ENCODE results near the gene NABP2.
"Not testable (repeated sequence)": the region's sequence is repeated elsewhere in the genome, so short reads cannot be mapped to it uniquely, and the experiment has no call there.

NABP2 gene

DNA sequence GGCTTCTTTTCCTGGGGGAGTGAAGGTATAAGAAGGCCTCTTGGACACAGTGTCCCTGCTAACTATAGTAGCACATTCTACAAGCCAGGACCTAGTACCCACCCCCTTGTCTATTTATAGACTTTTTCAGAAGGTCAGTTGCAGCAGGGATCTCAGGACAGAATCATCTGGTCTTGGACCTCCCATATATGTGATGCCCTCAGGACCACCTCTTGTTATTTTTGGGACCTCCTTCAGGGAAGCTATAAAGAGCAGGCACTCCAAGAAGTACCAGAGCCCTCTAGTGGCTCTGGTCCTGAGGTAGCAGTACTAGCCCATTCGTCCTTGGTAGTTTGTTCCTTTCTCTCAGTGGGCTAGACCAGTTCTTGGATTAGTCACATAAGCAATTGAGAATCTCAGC is 46.9 kb downstream of the NABP2 start:
- DNase-seq = no peak
- no peak overlapping the region for H3K9ac ChIP-seq (ENCODE audit: low read depth, low read length)
- no peak for ATAC-seq (ENCODE audit: insufficient read depth, low read depth)
- H3K36me3 ChIP-seq (ENCODE audit: insufficient read depth, low read length) = peaks cover 65% of the 10 kb centered on the region
- no peaks in the 10 kb centered on the region for H3K27me3 ChIP-seq (ENCODE audit: insufficient read depth, low read length, poor library complexity)
- H3K4me3 ChIP-seq (ENCODE audit: low read depth in 1 of 2, low read length in 2 of 2) = no peak overlapping the region
- TF ChIP-seq, protein P1, sequence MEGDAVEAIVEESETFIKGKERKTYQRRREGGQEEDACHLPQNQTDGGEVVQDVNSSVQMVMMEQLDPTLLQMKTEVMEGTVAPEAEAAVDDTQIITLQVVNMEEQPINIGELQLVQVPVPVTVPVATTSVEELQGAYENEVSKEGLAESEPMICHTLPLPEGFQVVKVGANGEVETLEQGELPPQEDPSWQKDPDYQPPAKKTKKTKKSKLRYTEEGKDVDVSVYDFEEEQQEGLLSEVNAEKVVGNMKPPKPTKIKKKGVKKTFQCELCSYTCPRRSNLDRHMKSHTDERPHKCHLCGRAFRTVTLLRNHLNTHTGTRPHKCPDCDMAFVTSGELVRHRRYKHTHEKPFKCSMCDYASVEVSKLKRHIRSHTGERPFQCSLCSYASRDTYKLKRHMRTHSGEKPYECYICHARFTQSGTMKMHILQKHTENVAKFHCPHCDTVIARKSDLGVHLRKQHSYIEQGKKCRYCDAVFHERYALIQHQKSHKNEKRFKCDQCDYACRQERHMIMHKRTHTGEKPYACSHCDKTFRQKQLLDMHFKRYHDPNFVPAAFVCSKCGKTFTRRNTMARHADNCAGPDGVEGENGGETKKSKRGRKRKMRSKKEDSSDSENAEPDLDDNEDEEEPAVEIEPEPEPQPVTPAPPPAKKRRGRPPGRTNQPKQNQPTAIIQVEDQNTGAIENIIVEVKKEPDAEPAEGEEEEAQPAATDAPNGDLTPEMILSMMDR (IDR thresholded peaks at IDR 0.05; ENCODE audit: borderline replicate concordance, extremely low read depth, low read length, poor library complexity, severe bottlenecking) = peak; percentile 50
- no peak for TF ChIP-seq EZH2 (IDR thresholded peaks at IDR 0.05; ENCODE audit: borderline replicate concordance, low read depth, low read length, severe bottlenecking)
- H4K20me1 ChIP-seq (ENCODE audit: insufficient read depth, low read length) = no peaks in the 10 kb centered on the region
- no peak overlapping the region for H2AFZ ChIP-seq (ENCODE audit: low read depth, low read length)
- H3K4me1 ChIP-seq (ENCODE audit: insufficient read depth, low read length) = peaks cover 18% of the 10 kb centered on the region
- no peaks in the 10 kb centered on the region for H3K9me3 ChIP-seq (ENCODE audit: insufficient read depth, low read length, severe bottlenecking)
- no peaks in the 10 kb centered on the region for H3K79me2 ChIP-seq (ENCODE audit: insufficient read depth, low read length)
- no peak overlapping the region for H3K27ac ChIP-seq (ENCODE audit: low read length)
- no peak overlapping the region for H3K4me2 ChIP-seq (ENCODE audit: insufficient read depth, low read length)

DNA sequence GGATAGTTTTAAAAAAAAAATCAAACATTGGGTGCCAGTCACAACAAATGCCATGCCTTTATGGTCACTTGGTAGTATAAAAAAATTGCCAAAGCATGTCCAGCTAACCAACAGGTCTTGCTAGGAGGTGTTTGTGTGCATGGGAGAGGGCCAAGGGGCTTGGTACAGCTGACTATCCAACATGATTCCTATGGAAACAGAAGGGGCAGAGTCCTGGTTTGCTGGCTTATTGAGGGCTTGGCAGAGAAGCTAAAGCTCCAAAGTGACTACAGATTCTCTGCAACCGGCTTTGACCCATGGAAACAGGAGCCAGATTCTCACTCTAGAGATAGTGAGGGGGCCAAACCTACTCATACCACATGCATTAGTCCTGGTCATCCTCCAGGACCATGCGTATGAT is 48.3 kb downstream of the NABP2 start:
- not testable (repeated sequence) for ATAC-seq (ENCODE audit: insufficient read depth, low read depth); H3K4me2 ChIP-seq (ENCODE audit: insufficient read depth, low read length); H2AFZ ChIP-seq (ENCODE audit: low read depth, low read length); H4K20me1 ChIP-seq (ENCODE audit: insufficient read depth, low read length); H3K4me3 ChIP-seq (ENCODE audit: low read depth in 1 of 2, low read length in 2 of 2); H3K27ac ChIP-seq (ENCODE audit: low read length); H3K4me1 ChIP-seq (ENCODE audit: insufficient read depth, low read length); H3K9me3 ChIP-seq (ENCODE audit: insufficient read depth, low read length, severe bottlenecking); H3K79me2 ChIP-seq (ENCODE audit: insufficient read depth, low read length); DNase-seq; H3K9ac ChIP-seq (ENCODE audit: low read depth, low read length); H3K27me3 ChIP-seq (ENCODE audit: insufficient read depth, low read length, poor library complexity)
- H3K36me3 ChIP-seq (ENCODE audit: insufficient read depth, low read length) = peaks cover 74% of the 10 kb centered on the region

DNA sequence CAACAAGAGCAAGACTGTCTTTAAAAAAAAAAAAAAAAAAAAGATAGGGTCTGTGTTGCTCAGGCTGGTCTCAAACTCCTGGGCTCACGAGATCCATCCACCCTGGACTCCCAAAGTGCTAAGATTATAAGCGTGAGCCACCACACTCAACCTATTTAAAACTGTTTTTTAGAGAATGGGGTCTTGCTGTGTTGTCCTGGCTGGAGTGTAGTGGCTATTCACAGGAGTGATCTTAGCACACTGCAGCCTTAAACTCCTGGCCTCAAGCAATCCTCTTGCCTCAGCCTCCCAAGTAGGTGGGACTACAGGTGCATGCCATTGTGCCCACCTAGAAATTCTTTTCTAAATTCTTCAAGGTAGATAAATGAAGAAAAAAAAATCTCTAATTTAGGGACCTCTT is 50.2 kb downstream of the NABP2 start:
- H4K20me1 ChIP-seq (ENCODE audit: insufficient read depth, low read length) = no peaks in the 10 kb centered on the region
- H3K79me2 ChIP-seq (ENCODE audit: insufficient read depth, low read length) = no peaks in the 10 kb centered on the region
- H2AFZ ChIP-seq (ENCODE audit: low read depth, low read length) = no peak overlapping the region
- no peak overlapping the region for H3K4me2 ChIP-seq (ENCODE audit: insufficient read depth, low read length)
- H3K4me1 ChIP-seq (ENCODE audit: insufficient read depth, low read length) = no peaks in the 10 kb centered on the region
- no peak for TF ChIP-seq EZH2 (IDR thresholded peaks at IDR 0.05; ENCODE audit: borderline replicate concordance, low read depth, low read length, severe bottlenecking)
- TF ChIP-seq, protein P1 (IDR thresholded peaks at IDR 0.05; ENCODE audit: borderline replicate concordance, extremely low read depth, low read length, poor library complexity, severe bottlenecking) = no peak
- H3K27me3 ChIP-seq (ENCODE audit: insufficient read depth, low read length, poor library complexity) = no peaks in the 10 kb centered on the region
- no peak for ATAC-seq (ENCODE audit: insufficient read depth, low read depth)
- no peak overlapping the region for H3K4me3 ChIP-seq (ENCODE audit: low read depth in 1 of 2, low read length in 2 of 2)
- no peak overlapping the region for H3K9ac ChIP-seq (ENCODE audit: low read depth, low read length)
- H3K36me3 ChIP-seq (ENCODE audit: insufficient read depth, low read length) = peaks cover 86% of the 10 kb centered on the region
- H3K27ac ChIP-seq (ENCODE audit: low read length) = no peak overlapping the region
- DNase-seq = no peak
- no peaks in the 10 kb centered on the region for H3K9me3 ChIP-seq (ENCODE audit: insufficient read depth, low read length, severe bottlenecking)

DNA sequence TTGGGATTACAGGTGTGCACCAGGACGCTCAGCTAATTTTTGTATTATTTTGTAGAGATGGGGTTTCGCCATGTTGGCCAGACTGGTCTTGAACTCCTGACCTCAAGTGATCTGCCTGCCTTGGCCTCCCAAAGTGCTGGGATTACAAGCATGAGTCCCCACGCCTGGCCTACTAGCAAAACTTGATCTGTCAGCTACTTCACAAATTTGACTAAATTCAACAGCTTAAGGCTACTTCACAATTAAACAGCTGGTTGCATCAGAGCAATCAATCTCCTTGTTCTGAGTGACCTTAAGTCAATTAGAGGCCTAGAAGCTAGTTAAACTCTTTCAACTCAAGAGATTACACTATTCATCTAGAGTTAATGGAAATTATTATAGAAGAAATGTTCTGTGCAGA is 54.8 kb downstream of the NABP2 start:
- Histone ChIP-seq H3K4me1 (ENCODE audit: insufficient read depth, low read length) (no peaks in the 10 kb centered on the region), H3K4me2 (ENCODE audit: insufficient read depth, low read length) (no peak overlapping the region), H4K20me1 (ENCODE audit: insufficient read depth, low read length) (no peaks in the 10 kb centered on the region), H3K79me2 (ENCODE audit: insufficient read depth, low read length) (no peaks in the 10 kb centered on the region), H3K9me3 (ENCODE audit: insufficient read depth, low read length, severe bottlenecking) (no peaks in the 10 kb centered on the region), H3K27me3 (ENCODE audit: insufficient read depth, low read length, poor library complexity) (no peaks in the 10 kb centered on the region), H3K4me3 (ENCODE audit: low read depth in 1 of 2, low read length in 2 of 2) (no peak overlapping the region), H3K36me3 (ENCODE audit: insufficient read depth, low read length) (peaks cover 93% of the 10 kb centered on the region), H3K27ac (ENCODE audit: low read length) (no peak overlapping the region), H3K9ac (ENCODE audit: low read depth, low read length) (no peak overlapping the region), H2AFZ (ENCODE audit: low read depth, low read length) (no peak overlapping the region)
- DNase-seq = no peak
- no peak for ATAC-seq (ENCODE audit: insufficient read depth, low read depth)
- TF ChIP-seq, protein P1 (IDR thresholded peaks at IDR 0.05; ENCODE audit: borderline replicate concordance, extremely low read depth, low read length, poor library complexity, severe bottlenecking) = no peak
- no peak for TF ChIP-seq EZH2 (IDR thresholded peaks at IDR 0.05; ENCODE audit: borderline replicate concordance, low read depth, low read length, severe bottlenecking)

Data from DND-41 (cell line).